Adrenal gland (tissue), 12 donors: ENCODE measurements around the gene C19orf38. TPM values are rescaled to one million over a fixed set of nuclear protein-coding genes. Genes with fewer than 3 reads are reported as not detected.
"Not testable (repeated sequence)": the region's sequence is repeated elsewhere in the genome, so short reads cannot be mapped to it uniquely, and the experiment has no call there.

ENCODE experiments used
- DNase-seq, 7 donors: peaks; one replicate each; pipeline ENCODE4 v3.0.0-alpha.2; 2019 to 2020
- H3K27ac ChIP-seq, 5 donors: fragments of 200-600 bp; sonication (generic) in 4 of 5; 1 replicate in 3 of 5; 2 replicates in 2 of 5; pipeline versions ENCODE4 v1.5.1 to v1.8.0; 2016 to 2020; ENCODE audit warnings: mild to moderate bottlenecking in 1 of 5
- H3K27me3 ChIP-seq: fragments of 200-600 bp; 2 replicates; pipeline ENCODE4 v1.8.0; 2021
- H3K36me3 ChIP-seq, 2 donors: fragments of 200-600 bp; replicated peaks in 1 of 2; 1 replicate in 1 of 2; 2 replicates in 1 of 2; pipeline versions ENCODE4 v1.5.1 to v1.8.0; 2018 to 2022
- H3K4me1 ChIP-seq, 2 donors: fragments of 200-600 bp; replicated peaks in 1 of 2; 1 replicate in 1 of 2; 2 replicates in 1 of 2; pipeline versions ENCODE4 v1.5.1 to v1.8.0; 2018 to 2021
- H3K4me3 ChIP-seq, 4 donors: fragments of 200-600 bp; sonication (generic) in 3 of 4; one replicate each; pipeline ENCODE4 v1.5.1; 2016 to 2018
- H3K9me3 ChIP-seq, 3 donors: fragments of 200-600 bp; sonication (generic) in 1 of 3; replicated peaks in 1 of 3; 1 replicate in 2 of 3; 2 replicates in 1 of 3; pipeline versions ENCODE4 v1.5.1 to v1.8.0; 2016 to 2021
- POLR2A ChIP-seq, 2 donors: fragments of 450-650 bp; IDR thresholded peaks; one replicate each; pipeline ENCODE4 v1.6.1; 2017; ENCODE audit warnings: antibody characterized with exemption in 2 of 2, mild to moderate bottlenecking in 2 of 2, moderate library complexity in 1 of 2
- WGBS, 4 donors: extraction: QIAGEN DNeasy Blood & Tissue Kit in 2 of 4; methylation state at CpG; one replicate each; pipeline versions ENCODE4 v1.1.5 to v1.1.7; 2013 to 2017; 5-methylcytosine and 5-hydroxymethylcytosine counted together
- intact Hi-C, 2 donors: fragments of 100-400 bp; cut with DNase I; formaldehyde crosslinking; loops; one replicate each; pipeline versions ENCODE4 v1.14.1 to v1.15.0; 2022 to 2023
- polyA plus RNA-seq, 3 donors: library from polyadenylated mRNA; stranded (reverse); fragments of 200-250 nt in 2 of 3; fragments of 350-450 nt in 1 of 3; fragmentation: Illumina TruSeq in 1 of 3; extraction: RNeasy Lipid Tissue Mini Kit (QIAGEN cat#74804) in 1 of 3; gene quantifications; one replicate each; pipeline ENCODE4 v1.2.3, GENCODE V29; 2013 to 2014
- total RNA-seq, 9 donors: library from RNA; depleted of rRNA in 4 of 9; stranded (reverse); fragments of >200 nt in 4 of 9; fragments of 120-200 nt in 1 of 9; fragmentation: NEBNext Ultra II Directional in 1 of 9; extraction: Animal tissue kit (Norgen Biotek cat#: 25700) in 1 of 9; gene quantifications; one replicate each; pipeline versions ENCODE4 v1.1.0 to v1.2.4, GENCODE V29; 2013 to 2023
- TF ChIP-seq, protein P1 (sequence below), 6 experiments: fragments of 450-650 bp in 4 of 6; fragments of 200-600 bp in 2 of 6; sonication (generic) in 1 of 6; IDR thresholded peaks; 1 replicate in 5 of 6; 2 replicates in 1 of 6; pipeline versions ENCODE4 v1.5.1 to v1.8.0; 2016 to 2021; ENCODE audit warnings: antibody characterized with exemption in 6 of 6, mild to moderate bottlenecking in 2 of 6, moderate library complexity in 1 of 6
- donor health status: healthy with polysubstance abuse.
- donor health status: Bipolar disorder and iron deficiency.
- donor health status: DM: yes; HTN: yes; CAD: no.
- donor health status: DM: no; HTN: no; CAD: no.
- donor health status: DM: no; HTN: no; CAD: no.
- donor health status: DM: yes; HTN: yes; CAD: no.

Gene C19orf38
- total and polyA plus RNA-seq, 12 donors = 0.30 to 5.6 (median 1.9) TPM

DNA sequence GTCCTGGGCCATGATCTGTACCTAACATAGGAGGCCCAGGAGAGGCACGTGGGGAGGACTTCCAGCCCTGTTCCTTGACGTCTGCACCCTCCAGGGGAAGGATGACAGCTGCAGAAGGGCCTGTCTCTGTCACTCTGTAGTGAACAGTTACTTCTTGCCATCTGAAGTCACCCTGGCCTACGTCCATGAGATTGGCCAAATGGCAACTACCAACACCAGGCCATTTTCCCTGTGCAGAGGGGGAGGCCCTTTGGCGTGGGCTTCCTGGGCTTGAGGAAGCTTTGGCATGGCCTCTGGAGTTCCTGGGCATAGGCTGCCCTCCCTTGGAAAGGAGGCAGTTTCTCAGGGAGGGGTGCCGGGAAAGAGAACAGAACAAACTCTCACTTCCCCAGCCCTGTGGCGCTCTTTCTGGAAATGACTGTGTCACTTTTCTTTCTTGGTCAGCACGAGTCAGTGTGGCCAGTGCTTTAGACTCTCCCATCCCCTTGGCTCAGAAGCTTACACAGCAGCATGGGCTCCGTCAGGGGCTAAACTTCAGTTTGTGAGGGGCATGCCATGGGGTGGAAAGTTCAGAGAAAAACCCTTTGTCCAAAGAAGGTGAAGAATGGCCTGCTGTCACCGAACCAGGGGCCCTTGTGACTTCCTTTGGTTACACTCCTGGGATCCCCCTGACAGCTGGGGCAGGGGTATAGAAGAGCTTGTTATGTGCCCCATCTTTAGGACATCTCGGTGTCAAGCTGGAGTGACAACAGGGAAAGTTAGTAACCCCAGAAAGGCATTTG is 28.4 kb downstream of the C19orf38 start:
- peak overlapping the region; percentile 4 to 80 (median 76) for H3K27ac ChIP-seq
- intact Hi-C loops = no loop called here
- H3K27me3 ChIP-seq = no peaks in the 10 kb centered on the region
- H3K4me1 ChIP-seq = peaks cover 12 to 46% of the 10 kb centered on the region in 2 donors
- H3K9me3 ChIP-seq = no peaks in the 10 kb centered on the region
- H3K36me3 ChIP-seq = no peaks in the 10 kb centered on the region
- H3K4me3 ChIP-seq = no peak overlapping the region
- WGBS, 4 donors = 61 to 76% (median 68%) methylated on average over 4 to 10 of the region's 10 CpGs
- TF ChIP-seq, protein P1, sequence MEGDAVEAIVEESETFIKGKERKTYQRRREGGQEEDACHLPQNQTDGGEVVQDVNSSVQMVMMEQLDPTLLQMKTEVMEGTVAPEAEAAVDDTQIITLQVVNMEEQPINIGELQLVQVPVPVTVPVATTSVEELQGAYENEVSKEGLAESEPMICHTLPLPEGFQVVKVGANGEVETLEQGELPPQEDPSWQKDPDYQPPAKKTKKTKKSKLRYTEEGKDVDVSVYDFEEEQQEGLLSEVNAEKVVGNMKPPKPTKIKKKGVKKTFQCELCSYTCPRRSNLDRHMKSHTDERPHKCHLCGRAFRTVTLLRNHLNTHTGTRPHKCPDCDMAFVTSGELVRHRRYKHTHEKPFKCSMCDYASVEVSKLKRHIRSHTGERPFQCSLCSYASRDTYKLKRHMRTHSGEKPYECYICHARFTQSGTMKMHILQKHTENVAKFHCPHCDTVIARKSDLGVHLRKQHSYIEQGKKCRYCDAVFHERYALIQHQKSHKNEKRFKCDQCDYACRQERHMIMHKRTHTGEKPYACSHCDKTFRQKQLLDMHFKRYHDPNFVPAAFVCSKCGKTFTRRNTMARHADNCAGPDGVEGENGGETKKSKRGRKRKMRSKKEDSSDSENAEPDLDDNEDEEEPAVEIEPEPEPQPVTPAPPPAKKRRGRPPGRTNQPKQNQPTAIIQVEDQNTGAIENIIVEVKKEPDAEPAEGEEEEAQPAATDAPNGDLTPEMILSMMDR (IDR thresholded peaks at IDR 0.05) = no peak
- no peak for TF ChIP-seq POLR2A (IDR thresholded peaks at IDR 0.05)
- DNase-seq = peak in 5 of 7 donors; percentile 36 to 58 (median 47)

- H3K4me1 ChIP-seq = peaks cover 12 to 42% of the 10 kb centered on the region in 2 donors
- H3K36me3 ChIP-seq, DNase-seq, H3K27me3 ChIP-seq, H3K9me3 ChIP-seq, H3K4me3 ChIP-seq, intact Hi-C loops: not testable (repeated sequence)
- H3K27ac ChIP-seq = peak overlapping the region in 3 of 5 donors; percentile 53 to 80 (median 77)
- 95 to 98% (median 95%) methylated on average over 9 of the region's 9 CpGs for WGBS, 4 donors
Observed at GRCh38 chr19:10877608-10878007, 29.4 kb downstream of the C19orf38 start.

- DNase-seq = no peak
- no peaks in the 10 kb centered on the region for H3K27me3 ChIP-seq
- H3K4me3 ChIP-seq = no peak overlapping the region
- peaks cover 6 to 36% of the 10 kb centered on the region in 2 donors for H3K4me1 ChIP-seq
- no peaks in the 10 kb centered on the region for H3K36me3 ChIP-seq
- 82 to 97% (median 83%) methylated on average over 3 of the region's 3 CpGs for WGBS, 4 donors
- intact Hi-C loops = no loop called here
- no peaks in the 10 kb centered on the region for H3K9me3 ChIP-seq
- no peak overlapping the region for H3K27ac ChIP-seq
- TF ChIP-seq POLR2A (IDR thresholded peaks at IDR 0.05) = no peak
- TF ChIP-seq, protein P1 (IDR thresholded peaks at IDR 0.05) = no peak
Observed at GRCh38 chr19:10878253-10878652, 30.0 kb downstream of the C19orf38 start.

DNA sequence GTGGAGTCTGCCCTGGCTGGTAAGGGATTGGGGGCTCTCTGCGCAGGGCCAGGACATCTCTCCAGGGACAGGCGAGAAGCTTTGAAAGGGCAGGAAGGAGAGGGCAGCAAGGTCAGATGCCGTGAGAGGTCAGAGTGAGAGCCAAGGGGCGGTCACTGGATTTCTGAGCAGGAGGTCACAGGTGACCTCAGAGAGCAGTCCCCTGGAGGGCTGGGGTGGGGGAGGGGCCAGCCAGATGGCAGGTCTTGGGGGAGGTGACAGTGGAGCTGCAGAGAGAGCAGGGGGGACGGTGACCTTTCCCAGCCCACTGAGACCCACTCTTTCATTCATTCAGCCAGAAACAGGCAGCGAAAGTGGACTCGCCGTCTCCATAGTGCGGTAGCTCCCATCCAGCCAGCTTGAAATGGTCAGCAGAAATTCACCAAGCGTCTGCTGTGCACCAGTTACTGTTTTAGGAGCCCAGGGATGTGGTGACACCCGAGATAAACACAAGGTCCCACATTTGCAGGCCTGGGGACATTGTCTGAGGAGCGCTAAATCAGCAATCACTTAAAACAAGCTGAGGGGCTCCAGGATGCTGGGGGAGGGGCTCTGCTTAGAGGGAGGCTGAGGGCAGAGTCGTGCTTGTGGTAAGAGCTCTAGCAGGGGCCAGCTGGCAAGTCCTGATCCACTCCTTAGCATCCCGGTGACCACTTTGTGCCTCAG is 33.3 kb downstream of the C19orf38 start:
- no peak for DNase-seq
- Histone ChIP-seq H3K4me3 (no peak overlapping the region), H3K27me3 (no peaks in the 10 kb centered on the region), H3K36me3 (no peaks in the 10 kb centered on the region), H3K9me3 (no peaks in the 10 kb centered on the region), H3K27ac (no peak overlapping the region), H3K4me1 (peaks cover 6 to 20% of the 10 kb centered on the region in 2 donors)
- intact Hi-C loops = no loop called here
- WGBS, 4 donors = 68 to 89% (median 71%) methylated on average over 9 to 14 of the region's 14 CpGs
- TF ChIP-seq POLR2A (IDR thresholded peaks at IDR 0.05) = no peak
- TF ChIP-seq, protein P1 (IDR thresholded peaks at IDR 0.05) = no peak
